Measurements from ENCODE around the gene PKP1.

PKP1 gene

DNA sequence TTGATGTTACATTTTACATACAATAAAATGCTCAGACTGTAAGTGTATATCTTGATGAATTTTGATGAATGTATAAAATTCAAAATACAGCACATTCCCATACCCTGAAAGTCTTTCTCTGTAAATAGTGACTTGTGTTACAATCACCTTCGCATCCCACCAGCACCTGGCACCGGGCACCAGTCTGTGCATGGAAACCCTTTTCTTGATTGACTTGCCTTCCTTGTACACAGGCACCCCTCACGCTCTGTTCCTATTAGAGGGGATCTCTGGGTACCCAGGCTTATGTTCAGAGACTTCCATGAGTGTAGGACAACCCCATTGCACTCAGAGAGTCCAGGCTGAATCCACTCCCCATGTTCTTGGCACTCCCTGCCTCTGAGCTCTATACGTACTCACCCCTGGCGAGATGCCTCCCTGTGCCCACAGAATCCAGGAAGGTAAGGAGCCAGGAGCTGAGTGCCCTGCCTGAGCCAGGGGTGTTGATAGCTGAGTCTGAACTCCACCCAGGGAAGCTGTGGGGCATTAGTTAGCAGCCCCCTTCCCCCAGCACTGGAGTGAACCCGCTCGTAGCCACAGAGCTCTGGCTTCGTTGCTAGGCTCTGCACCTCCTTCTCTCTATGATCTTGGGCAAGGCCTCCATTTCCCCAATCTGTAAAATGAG, 22.5 kb upstream of the PKP1 start:
- no peak for DNase-seq

DNA sequence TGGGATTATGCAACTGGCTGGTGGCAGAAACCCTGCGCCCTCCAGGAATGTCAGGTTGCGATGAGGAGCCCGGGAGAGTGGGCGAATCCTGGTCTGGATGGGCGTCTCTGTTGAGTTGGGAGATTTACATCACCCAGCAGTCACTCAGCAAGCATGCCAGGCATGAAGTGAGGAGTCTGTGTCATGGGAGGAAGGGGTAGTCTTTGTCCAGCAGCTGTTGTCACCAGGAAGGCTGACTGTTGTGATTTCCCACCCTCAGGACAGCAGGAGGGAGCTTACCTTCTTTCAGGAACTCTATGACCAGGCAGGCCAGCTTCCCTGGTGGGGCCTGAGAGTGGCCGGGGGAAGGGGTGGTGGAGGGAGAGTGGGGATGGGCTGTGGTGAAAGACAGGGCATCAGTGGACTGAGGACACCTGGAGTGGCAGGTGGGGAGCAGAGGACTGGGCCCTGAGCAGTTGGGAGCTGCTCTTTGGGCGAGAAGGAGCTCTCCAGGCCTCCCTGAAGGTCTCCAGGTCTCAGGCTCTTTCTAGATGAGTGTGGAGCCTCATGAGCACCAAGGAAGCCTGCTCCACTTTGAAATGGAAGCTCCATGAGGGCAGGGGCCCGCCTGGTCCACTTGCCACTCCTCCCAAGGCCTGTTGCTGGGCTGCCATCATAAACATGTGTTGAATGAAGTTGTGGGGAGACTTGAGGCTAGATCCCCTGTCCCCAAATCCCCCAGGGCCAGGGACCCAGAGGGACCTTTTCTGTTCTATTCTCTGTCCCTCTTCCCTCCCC, 21.3 kb upstream of the PKP1 start:
- no peak for DNase-seq

DNA sequence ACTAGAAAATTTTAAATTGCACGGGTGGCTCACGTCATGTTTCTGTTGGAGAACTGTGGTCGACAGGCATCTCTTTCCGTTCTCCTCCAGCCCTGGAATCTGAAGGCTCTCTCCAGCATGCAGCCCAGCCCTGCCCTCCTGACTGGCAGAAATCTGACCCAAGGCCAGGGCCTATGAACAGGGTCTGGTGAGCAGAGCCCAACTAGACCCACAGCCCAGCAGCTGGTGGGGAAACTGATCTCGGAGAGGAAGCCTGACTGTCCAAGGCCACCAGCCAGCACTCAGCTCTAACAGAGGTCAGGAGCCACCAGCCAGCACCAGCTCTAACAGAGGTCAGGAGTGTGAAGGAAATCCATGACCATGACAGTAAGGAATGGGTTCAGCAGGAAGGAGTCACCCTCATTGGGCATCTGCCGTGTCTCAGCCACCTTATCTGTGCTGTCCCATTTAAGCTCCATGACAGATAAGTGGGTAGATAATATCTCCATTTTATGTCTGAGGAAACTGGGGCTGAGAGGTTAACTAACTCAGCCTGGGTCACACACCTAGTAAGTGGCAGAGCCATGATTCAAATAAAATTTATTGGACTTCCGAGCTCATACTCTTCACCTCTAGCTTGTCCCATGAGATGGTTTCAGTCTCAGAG, 20.2 kb upstream of the PKP1 start:
- DNase-seq: no peak

DNA sequence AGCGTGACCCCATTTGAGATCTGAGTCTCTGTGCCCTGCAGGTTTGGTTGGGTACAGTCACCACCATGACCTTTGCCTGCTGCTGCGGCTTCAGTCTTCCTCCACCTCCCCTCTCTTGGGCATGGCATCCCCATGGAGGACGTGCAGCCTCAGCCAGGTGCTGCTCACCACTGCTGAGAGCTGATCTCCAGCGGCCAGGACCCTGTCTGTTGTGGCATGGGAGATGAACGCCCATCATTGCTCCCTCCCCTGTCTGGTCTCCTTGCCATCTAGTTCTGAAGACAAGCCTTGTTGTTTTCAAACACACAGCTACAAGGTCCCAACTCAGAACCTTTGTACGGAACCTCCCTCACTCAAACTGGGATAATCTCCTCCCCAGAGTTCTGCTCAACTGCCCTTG, 19.2 kb upstream of the PKP1 start:
- no peak for DNase-seq

DNA sequence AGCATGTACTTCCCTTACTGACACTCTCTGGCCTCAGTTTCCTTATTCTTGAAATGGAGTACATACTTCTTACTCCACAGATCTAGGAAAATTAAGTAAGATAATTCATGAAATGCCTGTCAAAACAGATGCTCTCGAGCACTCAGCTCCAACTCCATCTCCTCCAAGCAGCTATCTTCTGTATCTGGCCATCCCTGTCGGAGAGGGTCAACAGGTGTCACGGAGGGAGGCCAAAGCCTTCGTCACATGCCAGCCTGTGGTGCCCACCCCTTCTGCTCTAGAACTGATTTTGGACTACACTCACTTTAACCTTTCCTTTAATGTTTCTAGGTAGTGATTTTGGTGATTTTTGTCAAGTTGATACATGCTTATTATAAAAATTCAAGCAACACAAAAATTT, 18.8 kb upstream of the PKP1 start:
- DNase-seq: no peak

DNA sequence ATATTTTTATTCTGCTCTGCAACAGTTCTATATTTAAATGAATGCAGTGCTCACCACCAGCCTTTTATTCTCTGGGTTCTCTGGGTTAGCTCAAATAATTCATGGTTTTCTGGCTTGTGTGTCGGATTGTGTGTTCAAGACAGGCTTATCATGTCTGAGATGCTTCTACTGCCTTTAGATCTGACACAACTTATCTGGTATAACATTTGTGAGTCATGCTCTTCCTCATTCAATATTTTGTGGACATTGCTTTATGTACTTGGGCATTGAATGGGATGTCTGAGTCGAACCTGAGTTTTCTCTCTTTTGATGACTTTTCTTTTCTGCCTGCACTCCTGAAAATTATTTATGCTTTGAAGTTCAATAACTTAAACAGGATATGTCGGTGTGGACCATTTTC, 17.6 kb upstream of the PKP1 start:
- DNase-seq: no peak

DNA sequence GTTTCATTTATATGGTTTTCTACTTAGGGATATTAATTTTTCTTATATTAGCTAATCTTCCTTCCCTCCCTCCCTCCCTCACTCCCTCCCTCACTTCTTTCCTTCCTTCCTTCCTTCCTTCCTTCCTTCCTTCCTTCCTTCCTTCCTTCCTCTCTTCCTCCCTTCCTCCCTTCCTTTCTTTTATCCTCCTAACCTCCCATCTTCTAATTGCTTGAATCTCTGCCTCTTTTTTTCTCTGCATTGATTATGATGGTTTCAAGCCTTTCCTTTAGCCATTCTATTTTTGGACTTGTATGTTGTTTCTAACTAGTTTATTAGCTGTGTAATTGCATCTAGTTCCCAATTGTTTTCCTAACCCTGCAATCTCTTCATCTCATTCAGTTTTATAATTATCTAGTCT, 17.0 kb upstream of the PKP1 start:
- no peak for DNase-seq

DNA sequence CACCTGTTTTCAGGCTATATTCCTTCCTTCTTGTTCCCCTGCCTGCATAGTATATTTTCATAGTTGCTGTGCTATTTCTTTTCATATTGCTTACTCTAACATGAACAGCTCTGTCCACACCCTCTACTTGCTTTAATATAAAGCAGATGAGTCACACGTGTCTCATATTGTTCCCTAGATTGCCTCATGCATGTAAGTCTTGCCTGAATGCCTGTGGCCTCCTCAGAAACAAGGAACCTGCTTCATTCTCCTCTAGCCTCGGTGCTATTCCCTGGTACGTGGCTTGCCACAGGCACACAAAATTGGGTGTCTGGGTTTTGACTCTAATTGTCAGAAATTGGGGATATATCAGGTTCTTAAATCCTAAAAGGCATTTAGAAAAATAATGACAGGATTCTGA, 16.5 kb upstream of the PKP1 start:
- no peak for DNase-seq

DNA sequence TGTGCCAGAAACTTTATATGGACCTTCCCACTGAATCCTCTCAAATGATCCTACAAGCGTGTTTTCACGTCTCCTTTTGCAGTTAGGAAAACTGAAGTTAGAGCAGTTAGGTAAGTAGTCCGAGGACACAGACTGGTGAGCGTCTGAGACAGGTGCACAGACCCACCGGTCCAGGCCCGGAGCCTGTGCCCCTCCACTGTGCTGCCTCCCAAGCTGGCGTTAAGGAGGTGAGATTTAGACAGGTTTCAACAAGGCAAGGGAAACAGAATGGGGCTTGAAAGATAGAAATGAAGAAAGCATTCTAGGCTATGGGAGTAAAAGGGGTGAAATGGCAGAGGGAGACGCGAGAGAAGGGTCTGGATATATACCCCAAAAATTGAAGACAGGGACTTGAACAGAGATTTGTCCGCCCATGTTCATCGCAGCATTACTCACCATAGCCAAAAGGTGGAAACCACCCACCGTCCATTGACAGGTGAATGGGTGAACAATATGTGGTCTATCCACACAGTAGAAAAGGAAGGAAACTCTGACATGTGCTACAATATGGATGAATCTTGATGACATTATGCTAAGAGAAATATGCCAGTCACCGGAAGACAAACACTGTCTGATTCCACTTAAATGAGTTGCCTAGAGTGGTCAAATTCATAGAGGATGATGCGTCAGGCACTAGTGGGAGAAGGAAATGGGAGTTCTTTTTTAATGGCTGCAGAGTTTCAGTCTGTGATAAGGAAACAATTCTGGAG, 15.7 kb upstream of the PKP1 start:
- no peak for DNase-seq

DNA sequence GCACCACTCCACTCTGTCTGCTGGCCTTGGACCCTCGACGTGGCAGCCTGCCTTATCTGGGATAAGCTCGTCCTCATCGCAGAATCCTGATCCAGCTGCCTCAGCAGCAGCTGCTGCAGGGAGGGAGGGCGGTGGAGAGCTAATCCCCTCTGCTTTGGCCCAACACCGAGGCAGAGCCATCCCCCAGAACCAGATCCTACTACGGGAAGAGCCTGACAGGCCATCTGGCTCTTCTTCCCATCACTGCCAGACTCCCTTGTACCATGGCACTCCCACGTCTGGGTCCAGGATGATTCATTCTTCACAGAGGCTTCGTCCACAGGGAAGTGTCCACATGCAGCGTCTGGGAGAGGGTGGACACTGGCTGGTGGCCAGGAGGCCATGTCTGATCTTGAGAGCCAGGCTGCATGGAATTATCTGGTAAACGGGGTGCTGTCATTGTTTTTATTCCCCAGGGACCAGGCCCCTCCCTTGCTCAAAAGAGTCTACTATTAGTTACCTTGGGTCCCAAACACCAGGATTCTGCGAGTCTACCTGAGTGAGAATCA, 14.6 kb upstream of the PKP1 start:
- DNase-seq: peak; percentile 28 to 85

DNA sequence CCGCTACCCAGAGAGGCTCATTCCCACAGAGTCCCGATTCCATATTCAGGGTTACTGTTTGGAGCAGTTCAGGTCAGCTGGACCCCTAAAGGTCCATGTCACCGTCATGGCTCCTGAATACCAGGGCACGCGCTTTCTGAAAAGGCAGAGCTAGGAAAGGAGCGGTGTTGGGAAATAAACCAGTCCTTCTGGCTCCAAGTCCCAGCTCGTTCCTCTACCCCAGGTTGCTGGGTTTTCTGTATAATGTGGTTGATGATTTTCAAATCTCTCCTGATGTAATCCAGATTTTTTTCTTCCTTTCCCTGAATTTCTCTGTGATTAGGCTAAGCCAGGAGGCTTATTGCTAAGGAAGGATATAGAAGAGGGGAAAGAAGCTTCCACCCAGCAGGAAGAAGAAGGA, 14.0 kb upstream of the PKP1 start:
- DNase-seq: no peak

DNA sequence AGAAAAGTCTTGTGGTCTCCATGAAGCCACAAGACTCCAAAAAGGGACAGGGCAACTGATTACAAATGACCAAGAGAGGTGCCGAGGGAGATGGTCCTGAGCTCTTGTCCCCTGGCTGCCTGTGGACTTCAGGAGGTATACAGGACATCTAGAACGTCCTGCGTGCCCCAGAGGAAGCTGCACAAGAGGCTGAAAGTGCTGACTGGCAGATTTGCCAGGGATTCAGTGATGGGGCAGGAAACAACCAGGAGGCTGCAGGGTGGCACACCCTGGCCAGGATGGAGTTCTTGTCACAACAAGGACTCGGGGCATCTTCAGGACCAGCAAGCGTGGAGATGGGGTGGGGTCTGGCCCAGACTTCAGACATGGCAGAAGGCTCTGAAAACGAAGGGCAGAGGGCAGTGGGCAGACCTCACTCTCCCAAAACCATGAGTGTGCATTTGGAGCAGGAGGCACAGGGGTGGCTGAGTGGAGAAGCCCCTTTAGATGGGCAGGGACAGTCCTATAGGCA, 13.4 kb upstream of the PKP1 start:
- no peak for DNase-seq

DNA sequence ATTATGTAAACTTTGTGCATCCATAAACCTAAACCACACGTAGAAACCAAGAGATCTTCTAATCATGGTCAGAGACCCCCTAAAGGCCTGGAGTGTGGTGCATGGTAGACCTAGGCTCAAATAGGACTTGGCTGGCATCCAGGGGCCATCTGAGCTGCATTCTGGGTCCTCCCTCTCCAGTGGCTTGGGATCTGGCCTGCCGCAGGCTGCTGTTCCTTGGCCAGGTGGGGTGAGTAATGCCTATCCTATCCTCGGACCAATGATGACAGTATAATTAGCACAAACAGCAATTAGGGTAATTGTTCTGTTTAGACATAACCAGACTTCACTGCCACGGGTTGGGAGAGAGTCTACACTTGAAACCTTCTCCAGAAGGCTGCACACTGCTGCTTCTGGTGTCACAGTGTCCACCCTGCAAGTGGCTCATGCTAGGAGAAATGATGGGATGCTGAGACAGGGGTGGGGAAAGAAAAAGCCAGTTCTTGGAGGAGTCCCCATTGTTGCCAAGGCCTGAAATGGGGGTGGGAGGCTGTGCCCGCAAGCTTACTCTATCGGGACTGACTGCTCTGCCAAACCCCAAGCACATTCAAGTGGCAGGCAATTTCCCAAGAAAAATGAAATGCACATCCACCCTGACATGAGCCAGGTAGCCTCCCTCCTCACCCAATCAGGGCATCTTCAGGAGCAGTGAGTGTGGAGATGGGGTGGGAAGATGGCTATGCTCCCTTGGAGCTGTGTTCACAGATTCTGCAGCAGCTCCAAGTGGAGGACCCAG, 12.5 kb upstream of the PKP1 start:
- DNase-seq: no peak

DNA sequence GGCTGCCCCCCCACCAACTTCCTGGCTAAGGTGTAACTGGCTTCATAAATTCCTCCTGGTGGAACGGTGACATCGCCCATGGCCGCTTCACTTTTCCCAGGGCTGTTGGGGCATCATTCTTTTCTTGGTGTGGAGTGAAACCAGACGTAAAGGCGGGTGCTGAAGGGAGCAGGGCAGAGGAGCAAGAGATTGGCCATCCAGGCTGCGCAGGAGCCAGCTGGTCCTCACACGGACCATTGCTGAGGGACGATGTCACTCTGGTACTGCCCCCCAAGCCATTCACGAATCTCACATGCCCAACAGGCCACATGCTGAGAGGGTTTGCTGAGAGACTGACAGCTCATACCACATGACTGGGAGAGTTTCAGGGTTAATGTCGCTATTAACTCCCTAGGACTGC, 10.5 kb upstream of the PKP1 start:
- DNase-seq: no peak

DNA sequence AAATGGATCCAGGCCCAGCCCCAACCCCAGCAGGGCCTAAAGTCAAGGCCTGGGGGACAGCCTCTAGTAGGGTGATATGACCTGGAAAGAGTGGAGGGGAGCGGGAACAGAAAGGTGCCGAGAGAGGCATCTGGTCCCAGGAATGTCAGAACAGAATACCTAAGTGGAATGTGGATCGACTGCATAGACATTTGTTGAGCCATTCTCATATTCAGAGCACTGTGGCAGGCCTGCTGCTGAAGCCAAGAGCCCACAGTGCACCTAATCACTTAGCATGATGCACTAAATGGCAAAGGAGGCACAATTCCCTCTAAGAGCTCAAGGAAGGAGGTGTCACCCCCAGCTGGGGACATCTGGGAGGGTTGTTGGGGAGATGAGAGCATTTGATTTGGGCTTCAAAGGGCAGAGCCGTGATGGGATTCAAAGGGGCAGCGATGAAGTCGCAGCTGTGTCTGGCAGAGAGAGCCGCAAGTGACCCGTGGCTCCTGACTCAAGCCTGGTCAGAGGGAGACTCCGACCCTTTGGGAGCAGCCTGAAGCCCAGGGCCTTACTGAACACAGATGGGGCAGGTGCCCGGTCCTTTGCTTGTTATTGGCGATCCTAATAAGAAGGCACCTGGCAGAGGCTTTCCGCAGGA, 8.6 kb upstream of the PKP1 start:
- DNase-seq: peak in 1 of 2 experiments; percentile 41

DNA sequence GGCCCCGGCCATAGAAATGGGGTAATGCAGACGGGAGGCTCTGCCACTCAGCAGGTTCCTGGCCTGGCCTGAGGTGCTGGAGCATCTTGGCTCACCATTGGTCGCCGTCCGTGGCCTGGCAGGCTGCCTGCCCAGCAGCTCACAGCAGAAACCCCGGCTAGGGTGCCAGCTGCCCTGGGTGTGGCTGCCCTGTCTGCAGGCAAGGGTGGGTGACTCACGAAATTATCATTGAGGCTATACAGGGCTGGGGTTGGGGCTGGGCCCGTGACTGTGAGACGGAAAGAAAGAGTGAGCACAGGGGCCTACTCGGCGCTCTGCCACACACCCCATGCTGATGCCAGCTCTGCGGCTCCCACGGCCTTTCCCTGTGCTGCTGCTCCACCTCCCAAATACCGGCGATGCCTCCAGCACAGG, 8.0 kb upstream of the PKP1 start:
- peak; percentile 60 to 94 for DNase-seq

DNA sequence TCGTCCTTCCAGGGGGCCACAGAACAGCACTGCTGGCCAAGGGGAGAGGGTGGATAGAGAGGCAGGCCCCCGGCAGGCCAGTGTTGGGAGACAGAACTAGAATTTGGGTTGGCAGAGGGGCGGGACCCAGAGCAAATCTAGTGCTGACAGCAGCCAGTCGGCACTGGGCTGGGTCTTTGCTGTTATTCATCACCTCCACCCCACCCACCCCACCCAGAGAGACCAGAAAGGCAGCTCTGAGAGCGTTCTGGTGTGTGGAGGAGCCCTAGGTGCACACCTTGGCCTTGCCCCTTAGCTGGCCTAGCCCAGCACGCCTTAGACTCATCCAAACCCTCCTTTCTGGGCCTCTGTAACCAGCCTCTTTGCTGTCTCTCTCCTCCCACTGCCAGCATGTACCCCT, 6.4 kb upstream of the PKP1 start:
- no peak for DNase-seq

DNA sequence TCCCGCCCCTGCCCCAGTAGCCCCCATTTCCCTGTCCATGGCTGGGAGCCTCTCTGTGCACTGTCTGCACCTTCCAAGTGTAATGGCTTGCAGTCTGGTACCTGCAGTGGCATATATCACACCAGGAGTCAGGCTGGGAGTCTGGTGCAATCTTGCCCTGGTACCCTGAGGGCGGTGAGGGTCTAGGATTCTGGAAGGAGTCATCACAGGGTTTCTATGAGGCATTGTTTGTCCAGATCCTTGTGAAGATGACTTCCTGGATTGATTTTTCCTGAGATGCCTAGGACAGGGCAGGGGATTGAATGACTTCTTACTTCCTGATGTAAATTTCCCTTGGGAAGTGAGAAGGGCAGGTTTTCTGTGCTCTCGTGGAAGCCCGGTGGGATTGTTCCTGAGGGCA, 5.9 kb upstream of the PKP1 start:
- no peak for DNase-seq

DNA sequence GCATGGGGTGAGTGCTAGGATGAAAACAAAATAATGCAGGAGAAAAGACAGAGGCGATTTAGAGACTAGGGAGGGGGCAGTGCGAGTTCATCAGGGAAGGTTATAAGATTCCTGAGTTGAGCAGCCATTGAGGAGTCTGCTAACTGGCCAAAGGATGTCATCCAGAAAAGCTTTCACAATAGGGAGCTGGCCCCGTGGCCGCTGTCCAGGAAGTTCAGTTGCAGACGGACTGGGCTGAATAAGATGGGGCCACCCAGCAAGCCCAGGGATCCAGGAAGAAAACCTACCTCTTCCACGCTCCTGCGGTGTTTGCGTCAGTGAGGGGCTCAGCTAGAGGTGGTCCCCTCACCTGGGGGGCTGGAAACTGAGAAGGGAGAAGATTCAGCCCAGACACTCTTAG, 4.0 kb upstream of the PKP1 start:
- DNase-seq: no peak

DNA sequence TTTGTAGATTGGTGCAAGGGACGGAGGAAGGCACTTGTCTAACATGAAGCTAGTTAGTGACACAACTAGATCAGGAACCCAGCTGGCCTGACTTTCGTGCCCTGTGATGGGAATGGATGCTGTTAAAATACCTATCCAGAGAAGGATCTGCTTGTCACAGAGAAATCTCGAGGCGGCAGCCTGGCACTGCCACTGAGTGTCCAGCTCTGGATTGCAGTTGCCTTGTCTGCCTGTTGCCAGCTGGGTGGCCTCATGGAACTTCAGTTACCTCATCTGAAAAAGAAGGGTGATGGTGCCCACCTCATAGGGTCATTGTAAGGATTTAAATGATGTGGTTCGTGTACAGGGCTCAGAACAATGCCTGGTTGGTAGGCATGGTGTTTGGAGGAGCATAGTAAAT, 2.4 kb upstream of the PKP1 start:
- no peak for DNase-seq

DNA sequence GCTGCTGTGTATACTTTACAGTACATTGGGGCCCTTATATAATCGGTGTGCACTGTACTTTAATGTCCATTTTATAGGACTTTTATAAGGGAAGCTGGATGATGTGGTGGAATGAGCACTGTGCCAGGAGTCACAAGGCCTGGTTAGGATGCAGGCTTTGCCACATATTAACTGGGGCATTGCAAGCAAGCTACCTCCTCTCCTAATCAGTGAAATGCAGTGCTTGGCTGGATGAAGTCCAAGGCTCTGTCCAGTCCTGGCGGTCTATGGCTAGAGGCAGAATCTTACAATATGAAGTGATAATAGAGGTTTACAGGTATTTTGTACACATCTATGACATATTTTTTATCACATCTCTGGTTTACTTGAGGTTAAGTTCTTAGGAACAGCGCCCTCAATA, 1.7 kb upstream of the PKP1 start:
- DNase-seq: no peak

DNA sequence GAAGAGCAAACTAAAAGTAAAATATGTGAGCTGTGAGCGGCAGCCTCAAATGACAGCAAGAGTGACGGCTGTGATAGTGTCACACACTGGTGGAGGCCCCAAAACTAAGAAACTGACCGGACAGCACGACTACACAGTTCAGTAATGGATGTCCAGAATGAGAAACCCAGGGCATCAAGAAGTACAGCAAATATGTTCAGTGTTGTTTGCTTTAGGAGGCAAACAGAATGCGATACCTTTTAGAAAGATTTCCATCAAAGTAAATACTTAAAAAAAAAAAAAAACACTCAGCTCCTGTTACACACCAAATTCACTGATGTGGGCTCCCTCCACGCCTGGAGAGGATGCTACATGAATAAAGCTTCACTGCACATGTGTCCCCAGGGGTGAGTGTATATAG, 1.1 kb upstream of the PKP1 start:
- no peak for DNase-seq
